ENCODE measurements around the gene GNPTAB. TPM values are rescaled to one million over a fixed set of nuclear protein-coding genes. Genes with fewer than 3 reads are reported as not detected.

GNPTAB gene
- total RNA-seq, 3 donors from 2014 or later (not counting 1 experiment from before 2014, with no cell fraction given), result 260 to 285 (median 262) TPM

GRCh38 chr12:101769865-101770264 lies 60.9 kb downstream of the GNPTAB start:
- H3K36me3 Mint-ChIP-seq, result peaks cover 15% of the 10 kb centered on the region

GRCh38 chr12:101768781-101769180 lies 62.0 kb downstream of the GNPTAB start:
- Histone ChIP-seq H3K4me3 (ENCODE audit: low read length) (no peak overlapping the region), H3K27me3 (ENCODE audit: control insufficient read depth, insufficient read depth, low read length) (no peaks in the 10 kb centered on the region), H3K27ac (ENCODE audit: low read length) (no peak overlapping the region), H3K9me3 (ENCODE audit: control insufficient read depth, insufficient read depth, low read length) (no peaks in the 10 kb centered on the region), H3K36me3 (ENCODE audit: control insufficient read depth, insufficient read depth, low read length) (peaks cover 74% of the 10 kb centered on the region), H3K4me1 (ENCODE audit: control insufficient read depth, insufficient read depth, low read length) (peaks cover 8% of the 10 kb centered on the region)
- 100% methylated on average over 2 of the region's 2 CpGs for WGBS (ENCODE audit: insufficient coverage)
- ATAC-seq (no peak), DNase-seq (no peak)
- intact Hi-C loops (cut with micrococcal nuclease), result no loop called here
- Mint-ChIP-seq H3K4me1 (peaks cover 21 to 27% of the 10 kb centered on the region in 2 donors), H3K27ac (peak overlapping the region; percentile 20 to 66), H3K4me3 (no peak overlapping the region), H3K9me3 (no peaks in the 10 kb centered on the region), H3K27me3 (ENCODE audit: low read depth in 2 of 2) (no peaks in the 10 kb centered on the region), H3K36me3 (peaks cover 23% of the 10 kb centered on the region)
- no peak for TF ChIP-seq CTCF (IDR thresholded peaks at IDR 0.05)

More at GRCh38 chr12:101769865-101770264, 60.9 kb downstream of the GNPTAB start:
- no peak for ATAC-seq
- peaks cover 8% of the 10 kb centered on the region for H3K4me1 ChIP-seq (ENCODE audit: control insufficient read depth, insufficient read depth, low read length)
- H3K9me3 Mint-ChIP-seq, result no peaks in the 10 kb centered on the region
- H3K4me1 Mint-ChIP-seq, result peaks cover 20 to 26% of the 10 kb centered on the region in 2 donors
- no peaks in the 10 kb centered on the region for H3K9me3 ChIP-seq (ENCODE audit: control insufficient read depth, insufficient read depth, low read length)
- H3K4me3 ChIP-seq (ENCODE audit: low read length), result no peak overlapping the region
- DNase-seq, result no peak
- no peaks in the 10 kb centered on the region for H3K27me3 Mint-ChIP-seq (ENCODE audit: low read depth in 2 of 2)
- no peak overlapping the region for H3K27ac ChIP-seq (ENCODE audit: low read length)
- peaks cover 72% of the 10 kb centered on the region for H3K36me3 ChIP-seq (ENCODE audit: control insufficient read depth, insufficient read depth, low read length)
- 98% methylated on average over 4 of the region's 5 CpGs for WGBS (ENCODE audit: insufficient coverage)
- no peak for TF ChIP-seq CTCF (IDR thresholded peaks at IDR 0.05)
- intact Hi-C loops (cut with micrococcal nuclease), result no loop called here
- H3K27ac Mint-ChIP-seq, result peak overlapping the region in 1 of 2 donors; percentile 67
- H3K27me3 ChIP-seq (ENCODE audit: control insufficient read depth, insufficient read depth, low read length), result no peaks in the 10 kb centered on the region
- no peak overlapping the region for H3K4me3 Mint-ChIP-seq

- ATAC-seq, result no peak
- Mint-ChIP-seq H3K36me3 (peaks cover 27% of the 10 kb centered on the region), H3K9me3 (no peaks in the 10 kb centered on the region), H3K27me3 (ENCODE audit: low read depth in 2 of 2) (no peaks in the 10 kb centered on the region), H3K4me3 (no peak overlapping the region), H3K27ac (peak overlapping the region in 1 of 2 donors; percentile 31), H3K4me1 (peaks cover 19 to 26% of the 10 kb centered on the region in 2 donors)
- DNase-seq, result no peak
- intact Hi-C loops (cut with micrococcal nuclease), result no loop called here
- Histone ChIP-seq H3K27me3 (ENCODE audit: control insufficient read depth, insufficient read depth, low read length) (no peaks in the 10 kb centered on the region), H3K4me1 (ENCODE audit: control insufficient read depth, insufficient read depth, low read length) (peaks cover 2% of the 10 kb centered on the region), H3K27ac (ENCODE audit: low read length) (no peak overlapping the region), H3K9me3 (ENCODE audit: control insufficient read depth, insufficient read depth, low read length) (no peaks in the 10 kb centered on the region), H3K4me3 (ENCODE audit: low read length) (no peak overlapping the region), H3K36me3 (ENCODE audit: control insufficient read depth, insufficient read depth, low read length) (peaks cover 81% of the 10 kb centered on the region)
- no peak for TF ChIP-seq CTCF (IDR thresholded peaks at IDR 0.05)
- WGBS (ENCODE audit: insufficient coverage), result 88% methylated on average over 1 of the region's 1 CpG
Measured at GRCh38 chr12:101767537-101767936, 63.2 kb downstream of the GNPTAB start.
